Smooth muscle cell (in vitro differentiated cells): ENCODE measurements around the gene BAIAP2. TPM values are rescaled to one million over a fixed set of nuclear protein-coding genes. Genes with fewer than 3 reads are reported as not detected.
A peak's percentile ranks its signal among the peaks of the same experiment; 100 is the strongest.

Source experiments
- DNase-seq: peaks from one replicate; lab custom pipeline; 2025; ENCODE audit not compliant: unreplicated experiment; lab: John Stamatoyannopoulos, UW
- H2AFZ ChIP-seq: fragments of 200-600 bp; sonication (generic); 2 replicates; pipeline ENCODE4 v1.6.0; 2016; ENCODE audit warnings: antibody characterized with exemption, low read depth, mild to moderate bottlenecking
- H3F3A ChIP-seq: fragments of 200-600 bp; sonication (generic); 2 replicates; pipeline ENCODE4 v1.6.0; 2017; ENCODE audit warnings: antibody characterized with exemption, low read depth
- H3K27ac ChIP-seq: fragments of 200-600 bp; sonication (generic); 2 replicates; pipeline ENCODE4 v1.5.1; 2016; ENCODE audit warnings: low read depth, mild to moderate bottlenecking
- H3K27me3 ChIP-seq: fragments of 200-600 bp; sonication (generic); 2 replicates; pipeline ENCODE4 v1.6.1; 2016; ENCODE audit warnings: low read depth, mild to moderate bottlenecking
- H3K36me3 ChIP-seq: fragments of 200-600 bp; sonication (generic); 2 replicates; pipeline ENCODE4 v1.5.1; 2016; ENCODE audit warnings: low read depth
- H3K4me1 ChIP-seq: fragments of 200-600 bp; sonication (generic); 2 replicates; pipeline ENCODE4 v1.5.1; 2016; ENCODE audit warnings: low read depth
- H3K4me2 ChIP-seq: fragments of 200-600 bp; sonication (generic); 2 replicates; pipeline ENCODE4 v1.6.0; 2016; ENCODE audit warnings: mild to moderate bottlenecking
- H3K4me3 ChIP-seq: fragments of 200-600 bp; sonication (generic); 2 replicates; pipeline ENCODE4 v1.5.1; 2016; ENCODE audit warnings: mild to moderate bottlenecking
- H3K79me2 ChIP-seq: fragments of 200-600 bp; sonication (generic); 2 replicates; pipeline ENCODE4 v1.6.0; 2016; ENCODE audit warnings: low read depth, mild to moderate bottlenecking
- H3K9ac ChIP-seq: fragments of 200-600 bp; sonication (generic); 2 replicates; pipeline ENCODE4 v1.6.0; 2016; ENCODE audit warnings: low read depth
- H3K9me3 ChIP-seq: fragments of 200-600 bp; sonication (generic); replicated peaks from 2 replicates; pipeline ENCODE4 v1.5.1; 2016; ENCODE audit warnings: low read depth
- H4K20me1 ChIP-seq: fragments of 200-600 bp; sonication (generic); 2 replicates; pipeline ENCODE4 v1.6.0; 2016; ENCODE audit warnings: low read depth
- CTCF ChIP-seq: fragments of 200-600 bp; sonication (generic); IDR thresholded peaks from 2 replicates; pipeline ENCODE4 v1.5.1; 2017; ENCODE audit warnings: borderline replicate concordance, mild to moderate bottlenecking, antibody characterized with exemption; ENCODE audit not compliant: insufficient read depth, poor library complexity, severe bottlenecking
- WGBS: methylation state at CpG from one replicate; pipeline ENCODE4 v1.1.7; 2016; ENCODE audit warnings: low lambda C conversion rate; 5-methylcytosine and 5-hydroxymethylcytosine counted together
- polyA plus RNA-seq: library from polyadenylated mRNA; unstranded; fragments of >200 nt; fragmentation: Nextera tagmentation; extraction: Ambion mirVana; gene quantifications from 2 replicates; pipeline ENCODE4 v1.2.1, GENCODE V29; 2016
- total RNA-seq: library from RNA; depleted of rRNA; stranded (reverse); fragments of >200 nt; gene quantifications from 2 replicates; pipeline ENCODE4 v1.2.3, GENCODE V29; 2014

Gene BAIAP2
- total and polyA plus RNA-seq, 2 experiments from 2014 or later: 26.6 to 41.9 TPM

- DNase-seq: no peak
- Histone ChIP-seq H2AFZ (no peak overlapping the region), H3K9me3 (no peaks in the 10 kb centered on the region), H3K36me3 (no peaks in the 10 kb centered on the region), H4K20me1 (peaks cover 77% of the 10 kb centered on the region), H3K9ac (no peak overlapping the region), H3K4me3 (no peak overlapping the region), H3K4me1 (peaks cover 46% of the 10 kb centered on the region), H3K27me3 (no peaks in the 10 kb centered on the region), H3K4me2 (peak overlapping the region; percentile 48), H3K79me2 (peaks cover 8% of the 10 kb centered on the region), H3F3A (peaks cover 11% of the 10 kb centered on the region), H3K27ac (no peak overlapping the region)
- 97% methylated on average over 15 of the region's 16 CpGs for WGBS
- no peak for TF ChIP-seq CTCF
These were observed 31.9 kb downstream of the BAIAP2 start for GRCh38 chr17:81066771-81067315.

GRCh38 chr17:81067391-81067811 is 32.5 kb downstream of the BAIAP2 start:
- Histone ChIP-seq H2AFZ (no peak overlapping the region), H3K4me1 (peaks cover 42% of the 10 kb centered on the region), H3K79me2 (peaks cover 2% of the 10 kb centered on the region), H3K9ac (no peak overlapping the region), H3K27me3 (no peaks in the 10 kb centered on the region), H4K20me1 (peaks cover 83% of the 10 kb centered on the region), H3K27ac (no peak overlapping the region), H3K4me2 (peak overlapping the region; percentile 48), H3K4me3 (no peak overlapping the region), H3K9me3 (no peaks in the 10 kb centered on the region), H3F3A (peaks cover 11% of the 10 kb centered on the region), H3K36me3 (no peaks in the 10 kb centered on the region)
- no peak for DNase-seq
- WGBS: 56% methylated on average over 19 of the region's 20 CpGs
- TF ChIP-seq CTCF: no peak

GRCh38 chr17:81068411-81069134 is 33.6 kb downstream of the BAIAP2 start:
- Histone ChIP-seq H3K27me3 (no peaks in the 10 kb centered on the region), H4K20me1 (peaks cover 88% of the 10 kb centered on the region), H3K9me3 (no peaks in the 10 kb centered on the region), H3K4me1 (peaks cover 35% of the 10 kb centered on the region), H3K79me2 (no peaks in the 10 kb centered on the region), H3K27ac (no peak overlapping the region), H3K4me2 (no peak overlapping the region), H3F3A (peaks cover 8% of the 10 kb centered on the region), H3K9ac (no peak overlapping the region), H3K4me3 (no peak overlapping the region), H3K36me3 (no peaks in the 10 kb centered on the region), H2AFZ (no peak overlapping the region)
- no peak for DNase-seq
- WGBS: 96% methylated on average over 26 of the region's 26 CpGs
- no peak for TF ChIP-seq CTCF
